Measurements from ENCODE around the gene TSSK6.

DNA sequence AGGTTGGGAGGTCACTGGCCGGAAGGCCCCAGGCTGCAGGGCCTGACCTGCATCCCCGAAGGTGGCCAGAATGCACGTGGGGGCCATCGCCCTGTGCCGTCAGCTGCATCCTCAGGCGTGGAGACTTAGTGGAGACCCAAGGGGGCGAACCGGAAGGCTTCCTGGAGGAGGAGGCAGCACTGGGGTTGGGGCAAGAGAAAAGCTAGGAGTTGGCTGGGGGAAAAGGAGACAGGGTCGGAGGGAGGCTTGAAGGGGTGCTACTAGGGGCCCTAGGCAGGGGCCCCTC is 12.0 kb upstream of the TSSK6 start:
- TF ChIP-seq, protein P1, sequence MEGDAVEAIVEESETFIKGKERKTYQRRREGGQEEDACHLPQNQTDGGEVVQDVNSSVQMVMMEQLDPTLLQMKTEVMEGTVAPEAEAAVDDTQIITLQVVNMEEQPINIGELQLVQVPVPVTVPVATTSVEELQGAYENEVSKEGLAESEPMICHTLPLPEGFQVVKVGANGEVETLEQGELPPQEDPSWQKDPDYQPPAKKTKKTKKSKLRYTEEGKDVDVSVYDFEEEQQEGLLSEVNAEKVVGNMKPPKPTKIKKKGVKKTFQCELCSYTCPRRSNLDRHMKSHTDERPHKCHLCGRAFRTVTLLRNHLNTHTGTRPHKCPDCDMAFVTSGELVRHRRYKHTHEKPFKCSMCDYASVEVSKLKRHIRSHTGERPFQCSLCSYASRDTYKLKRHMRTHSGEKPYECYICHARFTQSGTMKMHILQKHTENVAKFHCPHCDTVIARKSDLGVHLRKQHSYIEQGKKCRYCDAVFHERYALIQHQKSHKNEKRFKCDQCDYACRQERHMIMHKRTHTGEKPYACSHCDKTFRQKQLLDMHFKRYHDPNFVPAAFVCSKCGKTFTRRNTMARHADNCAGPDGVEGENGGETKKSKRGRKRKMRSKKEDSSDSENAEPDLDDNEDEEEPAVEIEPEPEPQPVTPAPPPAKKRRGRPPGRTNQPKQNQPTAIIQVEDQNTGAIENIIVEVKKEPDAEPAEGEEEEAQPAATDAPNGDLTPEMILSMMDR (IDR thresholded peaks at IDR 0.05): no peak
- no peak for TF ChIP-seq POLR2A (IDR thresholded peaks at IDR 0.05; ENCODE audit: low read depth)
- no peak for TF ChIP-seq EP300 (IDR thresholded peaks at IDR 0.05)
- no peak for TF ChIP-seq POLR2AphosphoS5 (IDR thresholded peaks at IDR 0.05)

Measured in esophagus muscularis mucosa (tissue), 4 donors.